A673 (cell line): ENCODE measurements around the gene CCSAP. TPM values are rescaled to one million over a fixed set of nuclear protein-coding genes. Genes with fewer than 3 reads are reported as not detected.
"Not testable (repeated sequence)": the region's sequence is repeated elsewhere in the genome, so short reads cannot be mapped to it uniquely, and the experiment has no call there.

Experiments used
- BruUV-seq: library from RNA; stranded (reverse); fragments of 400-500 nt; replicated peaks from 2 replicates; lab custom pipeline; 2021; lab: Mats Ljungman, UMichigan
- CTCF ChIA-PET: fragments of 300-600 bp; sonication (Branson Sonifier 250); formaldehyde crosslinking; loops from one replicate; lab custom pipeline; 2022; ENCODE audit warnings: antibody characterized with exemption; lab: Charles Lee
- POLR2A ChIA-PET: fragments of 300-600 bp; sonication (Branson Sonifier 250); formaldehyde crosslinking; loops from one replicate; lab custom pipeline; 2022; ENCODE audit warnings: antibody characterized with exemption; ENCODE audit not compliant: low non-redundant PET; lab: Charles Lee
- DNase-seq: peaks from one replicate; pipeline ENCODE4 v3.0.0-alpha.2; 2015; ENCODE audit warnings: low spot score
- H3K27ac ChIP-seq: fragments of 200-600 bp; sonication (generic); 2 replicates; pipeline ENCODE4 v1.5.1; 2016; ENCODE audit warnings: mixed run types, low read depth, mild to moderate bottlenecking, mixed read lengths, antibody characterized with exemption, low read length; ENCODE audit not compliant: poor library complexity, severe bottlenecking
- H3K27me3 ChIP-seq: fragments of 200-600 bp; sonication (generic); replicated peaks from 2 replicates; pipeline ENCODE4 v1.6.1; 2017; ENCODE audit warnings: mixed run types, low read depth, mild to moderate bottlenecking, mixed read lengths, antibody characterized with exemption, low read length; ENCODE audit not compliant: insufficient read depth, poor library complexity
- H3K36me3 ChIP-seq: fragments of 200-600 bp; sonication (generic); 2 replicates; pipeline ENCODE4 v1.6.1; 2016; ENCODE audit warnings: mixed run types, mild to moderate bottlenecking, mixed read lengths, antibody characterized with exemption, low read length; ENCODE audit not compliant: insufficient read depth, poor library complexity, severe bottlenecking
- H3K4me1 ChIP-seq: fragments of 200-600 bp; sonication (generic); 2 replicates; pipeline ENCODE4 v1.6.1; 2017; ENCODE audit warnings: mixed run types, mild to moderate bottlenecking, mixed read lengths, antibody characterized with exemption, low read length; ENCODE audit not compliant: insufficient read depth, poor library complexity, severe bottlenecking
- H3K4me3 ChIP-seq: fragments of 200-600 bp; sonication (generic); 2 replicates; pipeline ENCODE4 v1.5.1; 2016; ENCODE audit warnings: low read depth, mixed run types, mild to moderate bottlenecking, mixed read lengths, low read length; ENCODE audit not compliant: poor library complexity, severe bottlenecking
- H3K9me3 ChIP-seq: fragments of 200-600 bp; sonication (generic); 2 replicates; pipeline ENCODE4 v1.6.1; 2016; ENCODE audit warnings: mixed run types, low read depth, mild to moderate bottlenecking, mixed read lengths, antibody characterized with exemption, low read length; ENCODE audit not compliant: poor library complexity, severe bottlenecking
- EZH2 ChIP-seq: fragments of 200-600 bp; sonication (generic); IDR thresholded peaks from 2 replicates; pipeline ENCODE4 v1.6.1; 2017; ENCODE audit warnings: borderline replicate concordance, low read depth, mild to moderate bottlenecking, mixed read lengths, antibody characterized with exemption, low read length; ENCODE audit not compliant: poor library complexity, severe bottlenecking
- intact Hi-C: fragments of 100-400 bp; cut with micrococcal nuclease; formaldehyde crosslinking; loops from one replicate; pipeline ENCODE4 v1.10.0; 2022; ENCODE audit not compliant: unreplicated experiment
- total RNA-seq: library from RNA; stranded (reverse); gene quantifications from 2 replicates; pipeline ENCODE4 v1.2.3, GENCODE V29; 2021
- TF ChIP-seq, protein P1 (sequence below): fragments of 300-800, 200-600 bp; sonication (generic); conservative IDR thresholded peaks from 2 replicates; pipeline ENCODE4 v1.5.1; 2017; ENCODE audit warnings: low read depth, mild to moderate bottlenecking, antibody characterized with exemption, low read length, moderate library complexity, mixed read lengths

Gene CCSAP
- total RNA-seq, 1 experiment from 2014 or later = 11.7 TPM

DNA sequence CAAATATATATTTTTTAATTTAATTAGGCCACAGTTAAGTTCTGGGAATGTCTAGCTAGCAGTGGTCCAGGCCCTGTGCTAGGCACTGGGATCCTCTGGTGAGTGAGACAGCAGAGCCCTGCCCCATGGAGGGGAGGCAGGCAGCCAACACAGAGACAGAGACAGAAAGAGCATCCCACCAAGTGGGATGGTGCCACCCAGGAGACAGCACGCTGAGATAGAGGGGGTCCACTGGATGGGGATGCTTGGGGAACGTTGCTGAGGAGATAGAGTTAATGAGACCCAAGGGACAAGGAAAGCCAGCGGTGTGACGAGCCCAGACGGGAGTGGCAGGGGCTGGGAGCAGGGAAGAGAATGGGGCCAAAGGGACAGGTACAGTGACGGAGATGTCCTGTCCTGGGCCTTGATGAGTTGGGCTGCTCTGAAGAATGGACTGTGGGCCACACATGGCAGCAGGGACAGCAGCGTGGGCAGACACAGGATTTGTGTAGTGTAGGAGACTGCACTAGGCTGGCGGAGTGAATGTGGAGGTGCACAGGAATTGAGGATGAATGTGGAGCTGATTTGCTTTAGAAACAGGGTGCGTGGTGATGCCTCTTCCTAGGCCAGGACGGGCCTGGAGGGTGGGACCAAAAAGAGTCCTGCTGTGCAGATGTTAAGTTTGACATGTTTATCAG lies 49.2 kb downstream of the CCSAP start:
- ChIA-PET CTCF (no interaction called here), POLR2A (no interaction called here)
- Histone ChIP-seq H3K27me3 (no peaks in the 10 kb centered on the region), H3K9me3 (no peaks in the 10 kb centered on the region), H3K27ac (no peak overlapping the region), H3K4me3 (no peak overlapping the region), H3K4me1 (no peaks in the 10 kb centered on the region), H3K36me3 (no peaks in the 10 kb centered on the region)
- TF ChIP-seq, protein P1, sequence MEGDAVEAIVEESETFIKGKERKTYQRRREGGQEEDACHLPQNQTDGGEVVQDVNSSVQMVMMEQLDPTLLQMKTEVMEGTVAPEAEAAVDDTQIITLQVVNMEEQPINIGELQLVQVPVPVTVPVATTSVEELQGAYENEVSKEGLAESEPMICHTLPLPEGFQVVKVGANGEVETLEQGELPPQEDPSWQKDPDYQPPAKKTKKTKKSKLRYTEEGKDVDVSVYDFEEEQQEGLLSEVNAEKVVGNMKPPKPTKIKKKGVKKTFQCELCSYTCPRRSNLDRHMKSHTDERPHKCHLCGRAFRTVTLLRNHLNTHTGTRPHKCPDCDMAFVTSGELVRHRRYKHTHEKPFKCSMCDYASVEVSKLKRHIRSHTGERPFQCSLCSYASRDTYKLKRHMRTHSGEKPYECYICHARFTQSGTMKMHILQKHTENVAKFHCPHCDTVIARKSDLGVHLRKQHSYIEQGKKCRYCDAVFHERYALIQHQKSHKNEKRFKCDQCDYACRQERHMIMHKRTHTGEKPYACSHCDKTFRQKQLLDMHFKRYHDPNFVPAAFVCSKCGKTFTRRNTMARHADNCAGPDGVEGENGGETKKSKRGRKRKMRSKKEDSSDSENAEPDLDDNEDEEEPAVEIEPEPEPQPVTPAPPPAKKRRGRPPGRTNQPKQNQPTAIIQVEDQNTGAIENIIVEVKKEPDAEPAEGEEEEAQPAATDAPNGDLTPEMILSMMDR = no peak
- TF ChIP-seq EZH2 = no peak
- BruUV-seq = no TSS peak
- intact Hi-C loops = no loop called here
- no peak for DNase-seq

DNA sequence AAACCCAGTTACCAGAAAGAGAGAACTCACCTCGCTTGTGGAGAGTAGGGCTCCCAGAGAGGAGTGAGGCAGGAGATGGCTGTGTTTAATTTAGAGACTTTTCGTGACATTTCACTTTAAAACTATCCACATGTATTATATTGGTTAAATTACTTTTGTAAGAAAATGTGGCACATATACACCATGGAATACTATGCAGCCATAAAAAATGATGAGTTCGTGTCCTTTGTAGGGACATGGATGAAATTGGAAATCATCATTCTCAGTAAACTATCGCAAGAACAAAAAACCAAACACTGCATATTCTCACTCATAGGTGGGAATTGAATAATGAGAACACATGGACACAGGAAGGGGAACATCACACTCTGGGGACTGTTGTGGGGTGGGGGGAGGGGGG lies 51.2 kb downstream of the CCSAP start:
- H3K27ac ChIP-seq, CTCF ChIA-PET, H3K4me1 ChIP-seq, H3K4me3 ChIP-seq, H3K9me3 ChIP-seq, intact Hi-C loops, BruUV-seq, H3K36me3 ChIP-seq, H3K27me3 ChIP-seq, DNase-seq, POLR2A ChIA-PET: not testable (repeated sequence)

DNA sequence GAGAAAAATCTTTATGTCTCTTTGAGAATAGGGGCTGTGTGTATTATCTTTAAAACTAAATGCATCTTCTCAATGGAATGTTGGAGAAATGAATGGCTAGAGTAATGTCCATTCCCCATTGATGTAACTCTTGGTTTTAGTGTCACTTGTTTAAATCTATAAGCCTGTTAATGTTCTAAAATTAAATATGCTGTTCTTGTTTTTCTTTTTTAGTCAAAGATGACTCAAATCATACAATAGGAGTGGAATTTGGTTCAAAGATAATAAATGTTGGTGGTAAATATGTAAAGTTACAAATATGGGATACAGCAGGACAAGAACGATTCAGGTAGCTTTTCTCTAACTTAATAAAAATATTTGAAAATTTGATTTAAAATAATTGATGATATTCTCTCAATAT lies 54.3 kb downstream of the CCSAP start:
- POLR2A ChIA-PET = no interaction called here
- no TSS peak for BruUV-seq
- CTCF ChIA-PET = no interaction called here
- Histone ChIP-seq H3K27me3 (no peaks in the 10 kb centered on the region), H3K9me3 (no peaks in the 10 kb centered on the region), H3K27ac (no peak overlapping the region), H3K4me1 (no peaks in the 10 kb centered on the region), H3K36me3 (no peaks in the 10 kb centered on the region), H3K4me3 (no peak overlapping the region)
- TF ChIP-seq EZH2 = no peak
- TF ChIP-seq, protein P1 = no peak
- intact Hi-C loops = no loop called here
- DNase-seq = no peak

DNA sequence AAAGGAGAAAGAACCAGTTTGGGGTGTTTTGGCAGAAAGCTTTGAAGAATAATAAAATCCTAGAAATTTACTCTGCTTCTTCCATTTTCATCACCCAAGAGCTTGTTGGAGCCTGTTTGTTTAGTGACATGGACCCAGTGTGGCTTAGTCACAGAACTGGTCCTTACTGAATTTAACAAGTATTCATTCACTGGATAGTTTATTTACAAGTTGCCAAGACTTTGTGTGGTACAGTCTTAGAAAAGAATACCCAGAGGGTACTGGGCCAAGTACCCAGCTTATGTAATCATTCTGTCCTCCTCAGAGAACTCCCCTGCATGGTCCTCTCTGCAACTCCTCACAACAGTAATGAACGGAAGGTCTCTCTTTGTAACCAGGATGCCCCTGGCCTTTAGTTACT lies 55.6 kb downstream of the CCSAP start:
- ChIA-PET POLR2A (no interaction called here), CTCF (no interaction called here)
- H3K27ac ChIP-seq = no peak overlapping the region
- no peak overlapping the region for H3K4me3 ChIP-seq
- peaks cover 4% of the 10 kb centered on the region for H3K9me3 ChIP-seq
- no TSS peak for BruUV-seq
- H3K27me3 ChIP-seq = no peaks in the 10 kb centered on the region
- no peaks in the 10 kb centered on the region for H3K4me1 ChIP-seq
- intact Hi-C loops = no loop called here
- no peaks in the 10 kb centered on the region for H3K36me3 ChIP-seq
- TF ChIP-seq EZH2 = no peak
- TF ChIP-seq, protein P1 = no peak
- DNase-seq = no peak
